Activated CD4-positive, CD25-positive, alpha-beta regulatory T cell treated with anti-CD3 and anti-CD28 coated beads, Interleukin-2, amount 50 U/mL, for 72 hours (primary cell): ENCODE measurements around the gene MTURN.

ENCODE experiments used
- DNase-seq: peaks from one replicate; pipeline ENCODE4 v3.0.0; 2021

MTURN gene

GRCh38 chr7:30163231-30163894 is 28.6 kb downstream of the MTURN start:
- no peak for DNase-seq

GRCh38 chr7:30164567-30164966 is 29.8 kb downstream of the MTURN start:
- no peak for DNase-seq

DNA sequence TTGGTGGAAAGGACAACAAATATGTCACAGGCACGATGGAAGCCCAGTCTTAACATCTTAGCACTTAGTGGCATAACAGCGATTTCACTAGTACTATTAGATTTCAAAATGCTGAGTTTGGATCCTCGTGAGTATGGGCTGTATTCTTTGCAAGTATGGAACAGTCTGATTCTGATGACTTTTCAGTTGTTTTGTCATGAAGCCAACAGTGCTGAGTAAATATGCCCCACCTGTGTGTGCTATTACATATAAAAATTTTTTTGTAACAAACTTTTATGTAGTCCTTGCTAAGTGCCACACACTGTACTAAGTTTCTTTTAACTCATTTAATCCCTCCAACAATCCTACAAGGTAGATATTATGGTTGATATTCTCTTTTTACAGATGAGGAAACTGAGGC is 30.8 kb downstream of the MTURN start:
- no peak for DNase-seq

DNA sequence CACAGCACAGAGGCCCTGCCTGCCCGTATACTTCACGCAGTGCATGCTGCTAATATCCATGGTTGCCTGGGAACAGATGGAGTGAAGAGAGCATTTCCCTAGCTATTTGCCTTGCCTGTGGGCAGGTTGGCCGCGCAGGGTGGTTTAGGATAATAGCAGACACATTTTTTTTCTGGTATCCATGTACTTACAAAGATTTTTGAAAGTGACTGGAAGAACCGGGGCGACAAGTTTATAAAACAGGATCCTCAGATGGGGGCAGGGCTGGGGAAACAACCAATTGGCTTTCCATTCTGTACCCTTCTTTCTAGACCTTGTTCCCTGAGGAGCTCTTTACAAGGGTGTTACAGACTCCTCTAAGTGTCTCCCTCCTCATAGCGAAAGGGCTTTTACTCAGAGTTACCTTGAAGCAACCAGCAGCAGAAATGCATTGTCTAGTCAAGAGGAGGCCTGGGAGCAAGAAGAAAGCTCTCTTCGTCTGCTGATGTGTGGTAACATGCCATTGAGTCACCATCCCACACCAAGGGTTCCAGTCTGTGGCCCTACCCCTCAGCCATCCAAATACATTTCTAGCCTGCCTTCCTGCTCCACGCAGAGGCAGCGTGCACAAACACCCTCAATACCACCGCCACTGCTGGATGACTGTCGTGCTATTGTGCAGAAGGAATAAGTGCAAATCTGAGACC is 31.5 kb downstream of the MTURN start:
- no peak for DNase-seq

DNA sequence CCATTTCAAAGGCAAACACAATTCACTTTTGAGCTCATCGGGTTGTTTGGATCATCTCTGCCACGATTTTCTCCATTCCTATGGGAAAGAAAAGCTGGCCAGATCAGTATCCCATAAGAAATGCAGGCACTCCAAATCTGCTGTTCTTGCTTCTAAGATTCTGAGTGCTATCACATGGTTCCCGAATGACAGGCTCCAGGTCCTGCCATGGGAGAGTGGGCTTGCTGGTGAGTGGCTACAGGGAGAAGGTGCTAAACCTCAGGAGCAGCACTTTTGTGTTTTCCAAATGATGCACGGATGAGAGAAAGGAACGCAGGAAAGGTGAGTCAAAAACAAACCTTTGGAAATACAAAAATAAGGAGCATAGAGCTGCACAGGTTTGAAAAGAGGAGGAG is 32.1 kb downstream of the MTURN start:
- no peak for DNase-seq

DNA sequence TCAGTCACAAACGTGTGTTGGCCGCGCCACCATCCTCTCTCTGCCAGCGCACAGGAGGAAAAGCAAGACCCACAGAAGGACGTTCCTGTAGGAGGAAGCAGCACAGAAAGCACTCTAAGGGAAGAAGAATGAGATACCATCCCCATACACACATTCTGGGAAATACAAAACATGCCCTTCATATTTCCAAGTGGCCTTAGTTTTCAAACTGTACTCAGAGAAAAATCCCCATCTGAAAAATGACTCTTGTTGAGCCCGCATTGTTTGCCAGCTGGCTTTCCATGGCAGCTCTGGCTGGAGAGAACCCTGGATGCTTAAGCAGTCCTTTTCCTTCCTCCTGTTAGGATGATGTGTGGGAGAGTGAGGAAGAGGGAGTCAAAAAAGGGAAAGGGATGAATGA is 33.1 kb downstream of the MTURN start:
- no peak for DNase-seq

DNA sequence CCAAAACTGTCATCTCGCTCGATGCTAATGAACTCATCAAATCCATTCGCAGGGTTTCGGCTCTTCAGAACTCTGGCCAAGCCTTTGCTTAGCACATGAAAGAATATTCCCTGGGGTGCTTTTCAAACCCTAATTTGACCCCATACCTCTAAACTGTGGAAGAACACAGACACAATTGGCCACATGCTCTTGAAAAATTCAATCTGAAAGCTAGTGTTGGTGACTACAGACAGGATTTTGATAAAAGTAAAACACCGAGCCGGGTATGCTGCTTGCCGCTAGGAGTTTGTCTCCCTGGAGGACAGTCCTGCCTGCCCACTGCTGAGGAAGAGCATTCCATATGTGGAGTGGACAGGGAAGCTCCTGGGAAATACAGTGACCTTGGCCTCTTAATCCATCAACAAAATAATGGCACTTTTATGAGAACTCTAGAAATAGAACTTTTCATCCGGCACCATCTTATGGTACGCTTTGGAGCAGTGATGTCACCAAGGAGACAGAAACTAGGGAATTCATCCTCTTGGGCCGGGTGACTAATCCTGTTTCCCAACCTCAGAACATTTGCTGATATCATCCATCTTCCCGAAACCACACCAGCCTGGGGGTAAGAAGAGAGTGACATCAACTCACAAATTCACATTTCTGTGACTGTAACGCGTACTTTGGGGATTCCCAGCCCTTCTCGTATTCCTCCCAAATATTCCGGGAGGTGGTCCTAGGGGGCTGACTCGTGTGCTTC is 34.2 kb downstream of the MTURN start:
- DNase-seq, result no peak

DNA sequence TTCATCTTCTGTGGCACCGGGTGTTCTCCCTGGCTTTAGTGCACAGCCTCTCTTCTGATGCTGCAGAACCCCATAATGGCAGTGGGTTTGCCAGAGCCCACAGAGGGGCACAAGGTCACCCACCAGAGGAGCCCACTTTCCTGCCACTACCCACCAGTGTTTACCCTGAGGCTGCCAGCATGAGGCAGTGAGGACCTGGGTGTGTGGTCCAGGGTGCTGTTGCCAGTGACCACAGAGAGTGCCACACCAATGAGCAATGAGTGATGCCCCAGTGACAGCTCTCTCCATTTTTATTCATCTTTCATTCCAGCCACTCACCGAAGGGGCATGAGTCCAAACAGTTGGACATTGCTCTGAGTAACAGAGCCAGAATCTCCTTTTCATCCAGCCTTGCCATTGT is 34.8 kb downstream of the MTURN start:
- DNase-seq, result no peak

DNA sequence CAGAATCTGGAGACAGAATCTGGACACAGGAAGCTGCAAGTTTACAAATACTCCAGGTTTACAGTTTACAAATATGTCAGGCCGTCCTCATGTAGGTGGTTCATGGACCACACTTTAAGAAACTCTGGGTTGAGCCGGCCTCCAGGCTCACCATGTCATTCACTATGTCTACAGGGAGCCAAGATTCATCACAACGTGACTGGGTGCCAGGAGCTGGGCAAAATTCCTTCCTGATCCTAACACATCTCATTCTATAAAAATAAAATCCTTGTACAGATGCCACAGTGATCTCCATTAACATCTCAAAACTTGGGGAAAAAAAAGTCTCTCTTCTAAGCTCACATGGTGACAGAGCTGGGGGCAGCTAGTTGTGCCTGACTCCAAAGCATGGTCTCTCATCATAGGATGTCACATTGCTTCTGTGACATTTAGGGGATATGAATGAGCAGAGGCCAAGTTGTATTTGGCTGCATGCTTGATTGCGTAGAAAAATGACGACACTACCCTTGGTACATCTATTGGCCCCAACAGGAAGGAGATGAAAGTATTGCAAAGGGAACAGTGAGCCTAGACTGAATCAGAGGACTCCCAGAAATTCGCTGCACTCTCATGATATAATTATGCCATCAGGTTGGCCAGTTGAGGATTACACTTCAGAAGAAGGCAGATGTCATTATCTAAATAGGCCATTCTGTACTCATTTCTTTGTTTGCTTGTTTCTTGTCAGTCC is 35.9 kb downstream of the MTURN start:
- DNase-seq, result no peak

DNA sequence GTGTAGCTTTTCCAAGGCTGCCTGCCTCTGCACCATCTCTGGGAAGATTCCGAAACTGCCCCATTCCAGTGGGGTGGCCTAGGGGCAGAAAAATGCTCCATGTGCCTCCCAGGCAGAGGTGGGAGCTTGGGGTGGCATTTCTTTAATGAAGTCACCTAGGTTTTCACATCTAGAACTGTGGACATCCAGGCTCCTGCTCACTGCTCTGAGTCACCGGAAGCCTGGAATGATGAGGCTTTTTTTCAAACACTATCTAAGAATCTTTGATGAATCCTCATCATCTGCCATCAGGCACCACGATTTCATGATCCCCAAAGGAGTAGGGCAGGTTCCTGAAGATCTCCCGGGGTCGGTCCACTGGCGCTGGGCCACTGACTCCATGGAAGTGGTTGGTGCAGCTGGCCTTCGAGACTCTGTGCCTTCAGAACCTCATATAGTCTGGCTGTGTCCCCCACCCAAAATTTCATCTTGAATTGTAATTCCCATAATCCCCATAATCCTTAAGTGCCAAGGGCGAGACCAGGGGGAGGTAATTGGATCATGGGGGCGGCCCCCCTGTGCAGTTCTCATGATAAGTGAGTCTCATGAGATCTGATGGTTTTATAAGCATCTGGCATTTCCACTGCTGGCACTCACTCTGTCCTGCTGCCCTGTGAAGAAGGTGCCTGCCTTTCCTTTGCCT is 37.1 kb downstream of the MTURN start:
- DNase-seq, result no peak

DNA sequence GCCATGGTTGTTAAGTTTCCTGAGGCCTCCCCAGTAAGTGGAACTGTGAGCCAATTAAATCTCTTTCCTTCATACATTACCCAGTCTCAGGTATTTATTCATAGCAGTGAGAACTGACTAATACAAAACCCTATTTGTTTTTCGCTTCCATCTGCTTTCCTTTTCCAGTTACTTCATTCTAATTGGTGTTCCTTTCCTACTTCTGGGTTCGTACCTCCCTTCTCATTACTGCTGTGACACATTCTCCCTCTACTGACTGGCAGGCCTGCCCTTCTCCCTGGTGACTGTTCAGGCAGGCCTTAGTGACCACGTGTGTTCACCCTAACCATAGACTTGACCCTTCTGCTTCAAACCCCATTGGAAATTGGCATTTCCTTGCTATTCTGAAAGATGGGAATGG is 37.7 kb downstream of the MTURN start:
- no peak for DNase-seq

- no peak for DNase-seq
These were observed 38.5 kb downstream of the MTURN start for GRCh38 chr7:30173058-30173897.

DNA sequence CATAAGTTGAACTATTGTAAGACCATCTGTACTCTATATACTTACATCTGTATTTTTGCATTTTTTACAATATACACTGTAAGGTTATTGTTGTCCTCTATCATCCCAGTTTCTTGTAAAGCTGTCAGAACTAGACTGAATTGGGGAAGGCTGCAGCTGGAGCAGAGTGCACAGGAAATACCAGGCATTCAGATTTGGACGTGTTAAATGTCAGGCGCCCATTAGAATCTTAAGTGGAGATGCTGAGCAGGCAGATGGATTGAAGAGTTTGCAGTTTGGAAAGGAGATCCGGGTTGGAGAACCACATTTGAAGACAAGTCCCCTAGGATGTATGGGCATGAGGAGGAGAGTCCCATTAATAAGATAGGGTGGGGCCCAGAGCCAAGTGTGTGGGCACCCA is 40.4 kb downstream of the MTURN start:
- DNase-seq, result no peak

- DNase-seq, result no peak
These were observed 40.9 kb downstream of the MTURN start for GRCh38 chr7:30175636-30176147.

DNA sequence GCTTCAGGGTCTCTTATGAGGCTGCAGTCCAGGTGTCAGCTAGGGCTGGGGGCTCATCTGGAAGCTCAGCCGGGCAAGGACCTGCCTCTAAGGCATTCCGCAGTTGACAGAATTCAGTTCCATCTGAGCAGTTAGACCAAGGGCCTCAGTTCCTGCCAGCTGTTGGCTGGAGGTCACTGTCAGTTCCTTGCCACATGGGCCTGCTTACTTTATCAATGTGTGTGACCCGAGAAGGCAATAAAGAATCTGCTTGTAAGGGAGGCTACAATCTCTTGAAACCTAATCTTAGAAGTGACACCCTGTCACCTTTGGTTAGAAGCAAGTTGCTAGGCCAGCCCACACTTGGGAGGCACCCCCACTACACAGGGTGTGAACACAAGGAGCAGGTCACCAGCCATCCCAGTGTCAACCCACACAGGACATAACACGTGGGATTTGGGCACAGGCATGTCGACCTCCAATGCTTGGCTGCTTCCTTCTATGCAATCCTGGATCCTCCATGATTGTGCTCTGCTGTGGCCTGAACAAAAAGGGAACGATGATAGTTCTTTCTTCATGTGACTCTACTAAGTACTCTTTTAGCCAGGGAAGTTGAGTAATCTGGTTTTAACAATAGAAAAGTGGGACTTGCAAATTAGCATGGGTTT is 41.8 kb downstream of the MTURN start:
- no peak for DNase-seq

DNA sequence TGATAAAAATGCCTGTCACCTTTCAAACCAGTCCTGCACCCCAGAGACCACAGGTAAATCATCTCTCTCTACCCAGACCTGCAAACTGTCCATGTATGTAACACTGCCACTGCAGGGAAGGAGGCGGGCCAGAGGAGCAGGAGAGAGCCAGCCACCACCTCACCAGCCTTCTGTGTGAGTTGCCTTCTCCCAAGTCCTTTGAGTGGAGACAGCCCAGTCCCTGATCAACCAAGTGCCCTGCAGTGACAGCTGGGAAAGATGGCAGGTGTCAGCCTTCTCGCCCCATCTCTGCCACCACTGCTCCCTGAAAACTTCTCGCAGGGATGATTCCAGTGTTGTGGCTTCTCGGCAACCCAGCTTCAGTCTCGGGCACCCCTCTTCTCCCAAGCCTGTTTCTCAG is 42.4 kb downstream of the MTURN start:
- DNase-seq, result no peak

GRCh38 chr7:30177965-30178364 is 43.2 kb downstream of the MTURN start:
- DNase-seq, result no peak

DNA sequence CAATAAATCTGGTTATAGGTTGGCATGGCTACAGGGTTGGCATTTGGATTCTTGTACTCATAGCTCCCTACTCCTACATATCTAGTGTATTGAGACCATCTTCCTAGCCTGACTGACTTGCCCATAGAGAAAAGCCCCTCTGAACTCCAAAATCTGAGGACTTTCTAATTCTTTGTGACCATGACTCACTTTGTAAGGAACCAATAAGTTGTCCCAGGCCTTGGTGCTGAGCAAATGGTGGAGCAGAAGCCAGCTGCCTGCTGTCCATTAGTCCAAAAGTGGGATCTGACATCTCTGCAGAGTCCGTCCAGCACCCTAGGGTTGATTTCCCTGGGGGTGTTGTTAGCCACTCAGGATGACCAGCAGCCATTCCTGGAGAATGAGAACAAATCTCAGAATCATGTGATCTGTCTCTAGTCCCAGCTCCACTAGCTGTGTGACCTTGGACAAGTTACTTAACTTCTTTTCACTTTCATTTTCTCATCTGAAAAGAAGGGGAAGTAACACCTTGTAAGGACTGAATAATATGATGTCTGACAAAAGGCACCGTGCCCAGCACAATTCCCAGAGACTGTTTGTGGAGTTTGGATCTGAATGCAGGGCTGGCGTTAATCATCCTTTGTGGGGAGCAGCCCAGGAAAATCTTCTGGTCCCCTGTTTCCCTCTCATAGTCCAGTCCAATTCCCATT is 44.1 kb downstream of the MTURN start:
- no peak for DNase-seq

DNA sequence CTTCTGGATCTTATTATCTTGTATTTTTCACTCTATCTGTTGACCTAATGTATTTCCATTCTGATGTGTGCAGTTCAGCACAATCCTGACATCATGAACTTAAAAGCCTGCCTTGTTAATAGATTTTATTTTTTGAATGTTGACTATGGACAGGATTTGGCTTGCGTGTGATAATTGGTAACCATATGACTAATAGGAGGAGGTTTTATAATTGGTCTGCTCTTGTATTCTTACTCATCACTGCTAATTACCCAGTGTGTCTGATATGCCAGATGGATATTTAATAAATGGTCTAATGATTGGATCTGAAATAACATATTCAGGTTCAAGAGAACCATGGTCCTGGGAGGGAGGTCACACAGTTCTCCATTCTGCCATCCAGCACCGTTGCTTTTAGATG is 45.9 kb downstream of the MTURN start:
- DNase-seq, result no peak

GRCh38 chr7:30181211-30181610 is 46.4 kb downstream of the MTURN start:
- no peak for DNase-seq
